GM21367 (cell line): ENCODE results near the gene WDR76.
"Not testable (repeated sequence)": the region's sequence is repeated elsewhere in the genome, so short reads cannot be mapped to it uniquely, and the experiment has no call there.

Source experiments
- ATAC-seq: cut with Tn5 transposase; IDR thresholded peaks from one replicate; pipeline ENCODE4 v1.9.1; 2021; ENCODE audit not compliant: unreplicated experiment

WDR76 gene

DNA sequence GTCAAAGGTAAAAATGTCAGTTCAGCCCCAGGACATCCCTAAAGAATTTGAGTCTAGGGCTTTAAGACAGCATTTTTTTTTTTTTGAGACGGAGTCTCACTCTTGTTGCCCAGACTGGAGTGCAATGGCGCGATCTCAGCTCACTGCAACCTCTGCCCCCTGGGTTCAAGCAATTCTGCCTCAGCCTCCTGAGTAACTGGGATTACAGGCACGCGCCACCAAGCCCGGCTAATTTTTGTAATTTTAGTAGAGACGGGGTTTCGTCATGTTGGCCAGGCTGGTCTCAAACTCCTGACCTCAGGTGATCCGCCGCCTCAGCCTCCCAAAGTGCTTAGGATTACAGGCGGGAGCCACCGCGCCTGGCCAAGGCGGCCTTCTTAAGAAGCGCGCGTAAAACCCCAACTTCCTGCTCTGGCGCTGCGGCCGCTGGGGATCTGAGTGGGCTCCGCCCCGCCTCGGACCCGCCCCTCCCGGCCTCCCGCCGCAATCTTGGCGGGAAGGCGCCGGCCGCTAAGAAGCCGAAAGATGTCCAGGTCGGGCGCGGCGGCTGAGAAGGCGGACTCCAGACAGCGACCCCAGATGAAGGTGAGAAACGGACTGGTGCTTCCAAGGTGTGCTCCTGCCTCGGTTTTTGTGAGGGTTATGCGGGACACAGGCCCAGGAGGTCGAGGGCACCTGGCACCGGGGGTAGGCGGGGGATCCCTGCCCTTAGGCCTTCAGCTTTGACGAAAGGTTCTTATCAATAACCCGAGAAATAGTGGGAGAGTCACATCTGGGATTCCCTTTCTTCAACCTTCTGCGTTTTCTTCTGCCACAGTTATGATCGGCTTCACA lies at the start of gene WDR76:
Gene WDR76 (plus strand): TSS at position 495 of the 834 bp plus-strand sequence. CDS start 31 bp downstream, at position 526.
- ATAC-seq, result peak; percentile 46

GRCh38 chr15:43777267-43777914 lies 49.4 kb upstream of the WDR76 start:
- peak; percentile 47 for ATAC-seq

- ATAC-seq, result no peak
Observed at GRCh38 chr15:43779016-43779415, 47.8 kb upstream of the WDR76 start.

- ATAC-seq, result no peak
Observed at GRCh38 chr15:43789409-43789808, 37.4 kb upstream of the WDR76 start.

- ATAC-seq, result peak; percentile 81
Observed at GRCh38 chr15:43791993-43792760, 34.6 kb upstream of the WDR76 start, which contains the start of gene SERF2. TSS of gene SERF2 (plus strand) at chr15:43792320. CDS start at chr15:43792377, 57 bp downstream.

DNA sequence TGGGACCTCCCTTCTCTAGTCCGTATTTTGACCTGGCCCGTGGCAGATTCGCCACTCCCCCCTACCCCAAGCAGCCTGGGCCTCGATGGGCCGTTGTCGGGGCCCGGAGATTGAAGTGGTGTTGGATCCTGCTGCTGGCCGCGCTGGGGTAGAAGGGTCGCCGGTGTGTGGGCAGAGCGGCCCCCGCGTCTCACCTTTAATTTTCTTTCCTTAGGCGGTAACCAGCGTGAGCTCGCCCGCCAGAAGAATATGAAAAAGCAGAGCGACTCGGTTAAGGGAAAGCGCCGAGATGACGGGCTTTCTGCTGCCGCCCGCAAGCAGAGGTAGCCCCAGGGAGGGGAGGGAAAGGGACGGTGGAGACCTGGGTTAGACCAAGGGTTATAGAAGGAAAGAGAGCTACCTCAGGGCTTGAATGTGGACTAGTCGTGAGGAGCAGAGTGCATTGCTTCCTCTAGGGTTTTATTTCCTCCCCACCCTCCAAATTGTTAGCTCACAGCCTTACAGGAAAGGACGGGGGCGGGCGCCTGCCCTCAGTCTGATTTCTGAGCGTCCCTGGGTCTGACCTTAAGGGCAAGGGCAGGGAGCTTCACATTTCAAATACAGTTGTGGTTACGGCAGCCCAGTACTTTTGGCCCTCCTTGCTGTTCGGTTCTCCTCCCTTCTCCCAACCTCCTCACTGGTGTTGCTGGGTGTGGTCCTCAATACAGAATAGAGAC lies 33.9 kb upstream of the WDR76 start:
- ATAC-seq, result no peak

- no peak for ATAC-seq
Observed at GRCh38 chr15:43793647-43794046, 33.2 kb upstream of the WDR76 start.

- no peak for ATAC-seq
Observed at GRCh38 chr15:43794269-43795037, 32.3 kb upstream of the WDR76 start.

DNA sequence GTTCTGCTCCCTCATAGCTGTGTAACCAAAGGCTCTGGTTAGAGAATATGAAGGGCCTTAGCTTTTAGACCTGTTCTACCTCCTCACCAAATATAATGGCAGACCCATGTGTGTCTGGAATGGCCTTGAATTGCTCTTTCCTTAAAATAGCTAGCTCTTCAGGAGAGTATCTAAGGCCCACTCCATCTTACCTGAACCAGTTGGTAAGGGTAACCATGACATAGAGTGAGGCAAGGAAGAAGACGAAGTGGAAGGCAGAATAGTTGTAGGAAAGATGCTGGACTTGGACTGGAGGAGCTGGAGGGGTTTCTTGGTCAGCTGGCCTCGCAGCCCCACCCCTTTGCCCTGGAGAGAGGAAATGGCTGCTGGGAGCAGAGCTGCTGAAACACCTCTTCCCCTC lies 31.6 kb upstream of the WDR76 start:
- ATAC-seq, result no peak

DNA sequence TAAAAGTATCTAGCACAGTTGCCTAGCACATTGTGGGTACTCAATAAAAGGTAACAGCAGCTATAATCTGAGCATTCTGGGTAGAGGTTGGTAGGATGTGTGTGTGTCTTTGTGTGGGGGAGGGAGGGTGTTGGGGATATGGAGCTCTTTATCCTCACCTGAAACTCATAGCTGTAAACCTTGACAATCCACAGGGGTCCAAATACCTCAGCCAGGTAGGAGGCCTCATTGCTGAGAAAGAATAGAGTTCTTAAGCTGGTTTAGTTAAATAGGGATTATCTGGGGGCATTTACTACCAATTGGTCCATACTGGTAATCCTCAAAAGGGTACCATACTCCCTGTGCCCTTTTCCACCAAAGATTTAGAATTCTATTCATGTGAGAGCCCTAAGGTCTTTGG lies 30.8 kb upstream of the WDR76 start:
- ATAC-seq, result no peak

DNA sequence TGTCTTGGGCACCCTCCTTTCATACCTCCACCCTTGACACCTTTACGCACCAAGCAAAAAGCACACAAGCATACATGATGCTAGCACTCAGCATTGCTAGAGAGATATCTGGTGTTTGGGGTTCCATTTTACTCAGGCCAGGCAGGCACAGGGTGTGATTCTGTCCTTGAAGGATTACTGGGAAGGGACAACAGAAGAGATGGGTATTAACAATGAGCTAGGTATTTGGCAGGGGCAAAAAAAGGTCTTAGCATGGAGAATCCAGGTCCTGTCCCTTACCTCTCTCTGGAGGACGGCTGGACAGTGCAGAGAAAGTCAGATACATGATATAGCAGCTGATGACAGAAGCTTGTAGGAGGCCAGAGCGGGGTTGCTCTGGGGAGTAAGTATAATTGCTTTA lies 30.2 kb upstream of the WDR76 start:
- no peak for ATAC-seq

DNA sequence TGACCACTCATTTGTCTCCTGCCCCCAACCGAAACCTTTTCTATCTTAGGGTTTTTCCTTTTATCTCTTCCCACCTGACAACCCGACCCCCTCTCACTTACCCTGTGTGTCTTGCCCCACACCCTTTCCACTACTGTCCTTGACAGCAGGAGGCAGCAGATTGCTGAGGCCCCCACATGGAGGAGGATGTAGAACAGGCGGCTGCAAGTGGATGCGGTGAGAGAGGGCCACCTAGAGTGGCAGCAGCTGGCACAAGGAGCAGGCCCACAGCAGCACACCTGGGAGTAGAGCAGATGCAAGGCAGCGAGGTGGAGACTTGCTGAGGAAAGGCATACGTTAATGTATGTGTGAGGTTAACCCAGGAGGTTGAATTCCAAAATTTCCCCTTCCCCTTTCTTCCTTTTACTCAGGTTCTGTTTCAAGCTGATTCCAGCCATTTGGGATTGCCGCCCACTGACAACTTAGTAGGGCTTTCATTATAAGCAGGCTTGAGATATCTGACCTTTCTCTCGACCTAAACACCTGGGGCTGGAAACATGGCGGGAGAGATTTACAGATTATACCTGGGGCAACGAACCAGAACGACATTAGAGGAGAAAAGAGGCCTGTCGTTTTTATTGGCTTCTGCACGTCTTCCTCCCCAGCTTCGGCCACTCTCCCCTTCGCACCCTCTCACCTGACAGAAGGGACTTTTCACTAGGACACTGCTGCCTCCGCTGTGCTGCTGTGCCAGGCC lies 27.4 kb upstream of the WDR76 start:
- ATAC-seq, result no peak

DNA sequence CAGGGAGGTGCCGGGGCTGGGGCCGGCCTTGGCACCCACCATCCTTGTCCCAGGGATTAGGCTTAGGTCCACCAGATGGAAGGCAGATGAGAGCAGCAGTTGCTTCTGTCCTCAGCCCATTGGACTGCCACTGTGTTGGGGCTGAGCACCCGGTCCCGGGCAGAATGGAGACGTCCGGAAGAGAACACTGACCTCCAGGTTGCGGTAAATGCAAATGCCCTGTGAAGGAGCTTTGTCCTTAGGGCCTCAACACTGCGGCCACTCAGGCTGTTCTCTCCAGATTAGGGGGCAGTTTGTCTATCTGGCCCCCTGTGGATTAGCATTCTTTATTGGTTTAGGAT lies 26.9 kb upstream of the WDR76 start, which contains the start of gene SERINC4:
Gene SERINC4 (minus strand): TSS at position 276 of the 341 bp plus-strand sequence. CDS start 234 bp downstream, at position 42.
- ATAC-seq, result no peak

DNA sequence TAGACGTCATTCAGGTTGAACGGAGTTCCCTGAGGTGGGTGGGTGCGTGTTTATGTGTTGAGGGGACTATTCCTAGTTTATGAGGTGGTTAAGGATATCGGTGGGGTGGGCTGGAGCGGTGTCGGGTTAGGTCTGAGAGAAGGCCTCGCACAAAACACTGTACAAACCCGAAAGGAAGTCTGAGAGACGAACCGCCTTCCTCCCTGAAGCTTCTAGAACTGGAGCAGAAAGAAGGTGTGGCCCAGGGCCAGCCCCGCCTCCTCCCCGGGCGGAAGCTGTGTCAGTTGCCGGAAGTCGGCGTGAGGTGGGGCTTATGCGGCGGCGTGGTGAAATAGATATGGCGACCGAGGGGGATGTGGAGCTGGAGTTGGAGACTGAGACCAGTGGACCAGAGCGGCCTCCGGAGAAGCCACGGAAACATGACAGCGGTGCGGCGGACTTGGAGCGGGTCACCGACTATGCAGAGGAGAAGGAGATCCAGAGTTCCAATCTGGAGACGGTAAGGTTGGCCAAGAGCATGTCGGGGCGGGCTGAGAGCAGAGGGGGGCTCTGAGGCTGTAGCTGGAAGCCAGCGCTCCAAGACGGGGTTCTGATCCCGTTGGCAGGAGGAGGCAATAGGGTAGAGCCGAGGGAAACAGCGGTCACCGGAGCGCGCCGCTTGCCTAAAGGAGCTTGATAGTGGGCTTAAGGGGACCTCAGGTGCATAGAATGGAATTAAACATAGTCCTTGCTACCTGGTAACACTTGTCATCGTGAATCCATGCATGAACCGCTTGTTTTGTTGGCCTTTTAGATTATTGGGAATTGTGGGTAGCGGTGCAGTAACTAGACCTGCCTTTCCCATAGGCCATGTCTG lies 26.3 kb upstream of the WDR76 start, which contains the start of gene HYPK:
Gene HYPK (plus strand): TSS at position 314 of the 856 bp plus-strand sequence. CDS start 24 bp downstream, at position 338.
- ATAC-seq, result peak; percentile 69

- ATAC-seq, result not testable (repeated sequence)
Observed at GRCh38 chr15:43802676-43803075, 24.1 kb upstream of the WDR76 start.

DNA sequence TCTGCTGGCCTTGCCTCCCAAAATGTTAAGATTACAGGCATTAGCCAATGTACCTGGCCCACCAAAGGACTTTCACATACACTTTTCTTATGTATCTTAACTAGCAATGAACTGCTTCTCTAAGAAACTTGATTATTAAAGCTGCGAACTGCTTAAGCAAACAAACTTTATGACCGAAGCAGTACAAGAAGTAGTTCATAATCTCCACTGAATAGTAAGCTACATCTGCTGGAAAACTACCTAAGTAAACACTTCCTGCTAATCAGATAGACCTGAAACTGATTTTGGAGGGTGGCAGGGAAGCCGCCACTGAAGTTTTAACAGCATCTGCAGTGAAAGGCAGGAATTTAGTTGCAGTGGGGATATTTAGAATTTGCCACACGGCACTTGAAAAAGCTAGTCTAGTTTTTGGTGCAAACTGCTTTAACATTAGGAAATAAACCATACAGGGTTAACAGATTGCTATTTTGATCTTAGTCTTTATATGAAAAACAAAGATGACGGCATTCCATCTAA lies 18.3 kb upstream of the WDR76 start:
- no peak for ATAC-seq

DNA sequence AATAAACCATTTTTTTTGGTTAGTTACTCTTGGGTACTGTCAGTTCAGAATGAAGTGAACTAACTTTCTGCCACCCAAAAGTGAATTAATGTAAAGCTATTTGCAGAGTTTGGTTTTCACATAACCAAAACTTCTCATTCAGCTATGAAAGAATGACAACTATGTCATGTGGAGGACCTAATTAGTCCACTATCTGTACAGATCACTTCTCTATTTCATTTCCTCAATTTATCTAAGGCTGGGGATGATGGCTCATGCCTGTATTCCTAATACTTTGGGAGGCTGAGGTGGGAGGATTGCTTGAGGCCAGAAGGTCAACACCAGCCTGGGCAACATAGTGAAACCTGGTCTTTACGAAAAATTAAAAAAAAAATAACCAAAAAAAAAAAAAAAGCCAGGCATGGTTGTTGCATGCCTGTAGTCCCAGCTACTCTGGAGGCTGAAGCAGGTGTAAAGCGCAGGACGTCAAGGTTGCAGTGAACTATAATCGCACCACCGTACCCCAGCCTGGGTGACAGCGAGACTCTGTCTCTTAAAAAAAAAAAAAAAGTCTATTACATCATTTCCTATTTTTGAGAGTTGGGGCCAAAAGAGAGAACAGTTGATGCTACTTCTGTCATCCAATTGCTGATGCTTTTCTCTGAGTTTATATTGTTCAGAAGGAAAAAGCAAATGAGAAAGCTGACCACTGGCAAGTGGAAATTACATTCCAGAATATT lies 17.7 kb upstream of the WDR76 start:
- peak; percentile 53 for ATAC-seq
